GM18511 (cell line): Measurements from ENCODE around the gene L3MBTL3.

Source experiments
- ATAC-seq: cut with Tn5 transposase; IDR thresholded peaks from one replicate; pipeline ENCODE4 v1.9.1; 2021; ENCODE audit warnings: mild to moderate bottlenecking, moderate library complexity; ENCODE audit not compliant: unreplicated experiment

The L3MBTL3 gene

GRCh38 chr6:130026859-130027258 lies 8.5 kb downstream of the L3MBTL3 start:
- ATAC-seq = no peak

GRCh38 chr6:130027948-130028347 lies 9.6 kb downstream of the L3MBTL3 start:
- peak; percentile 94 for ATAC-seq

GRCh38 chr6:130029163-130029562 lies 10.8 kb downstream of the L3MBTL3 start:
- ATAC-seq = no peak

- no peak for ATAC-seq
Observed at GRCh38 chr6:130032758-130033340, 14.5 kb downstream of the L3MBTL3 start.

- no peak for ATAC-seq
Observed at GRCh38 chr6:130033949-130034348, 15.6 kb downstream of the L3MBTL3 start.

- ATAC-seq = peak; percentile 50
Observed at GRCh38 chr6:130034378-130035146, 16.2 kb downstream of the L3MBTL3 start.

GRCh38 chr6:130035211-130035610 lies 16.8 kb downstream of the L3MBTL3 start:
- no peak for ATAC-seq

GRCh38 chr6:130037207-130037811 lies 18.9 kb downstream of the L3MBTL3 start:
- ATAC-seq = no peak

- peak; percentile 56 for ATAC-seq
Observed at GRCh38 chr6:130041594-130041993, 23.2 kb downstream of the L3MBTL3 start.

GRCh38 chr6:130043344-130043743 lies 25.0 kb downstream of the L3MBTL3 start:
- ATAC-seq = no peak

- no peak for ATAC-seq
Observed at GRCh38 chr6:130045622-130046021, 27.2 kb downstream of the L3MBTL3 start.

GRCh38 chr6:130046671-130047070 lies 28.3 kb downstream of the L3MBTL3 start:
- no peak for ATAC-seq

- ATAC-seq = no peak
Observed at GRCh38 chr6:130047088-130047995, 29.0 kb downstream of the L3MBTL3 start.

- ATAC-seq = no peak
Observed at GRCh38 chr6:130050230-130050629, 31.8 kb downstream of the L3MBTL3 start.

- ATAC-seq = no peak
Observed at GRCh38 chr6:130054725-130055124, 36.3 kb downstream of the L3MBTL3 start.

GRCh38 chr6:130055271-130055670 lies 36.9 kb downstream of the L3MBTL3 start:
- ATAC-seq = no peak

- ATAC-seq = no peak
Observed at GRCh38 chr6:130057495-130057894, 39.1 kb downstream of the L3MBTL3 start.

GRCh38 chr6:130063806-130064205 lies 45.4 kb downstream of the L3MBTL3 start:
- ATAC-seq = no peak

- ATAC-seq = no peak
Observed at GRCh38 chr6:130065609-130066156, 47.3 kb downstream of the L3MBTL3 start.

- no peak for ATAC-seq
Observed at GRCh38 chr6:130069485-130069884, 51.1 kb downstream of the L3MBTL3 start.

- no peak for ATAC-seq
Observed at GRCh38 chr6:130070326-130070725, 51.9 kb downstream of the L3MBTL3 start.
